ENCODE measurements around the gene RHOG.

DNA sequence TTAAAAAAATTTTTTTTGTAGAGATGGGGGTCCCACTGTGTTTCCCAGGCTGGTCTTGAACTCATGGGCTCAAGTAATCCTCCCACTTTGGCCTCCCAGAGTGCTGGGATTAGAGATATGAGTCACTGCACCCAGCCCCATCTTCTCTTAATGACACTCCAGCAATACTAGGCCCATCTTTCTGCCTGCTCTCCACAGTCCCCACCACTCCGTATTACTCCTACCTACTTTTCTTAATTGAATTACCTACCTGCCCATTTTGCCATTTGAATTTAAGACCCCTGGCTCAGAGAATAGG lies 12.7 kb upstream of the RHOG start:
- TF ChIP-seq TAF1 (IDR thresholded peaks at IDR 0.05; ENCODE audit: borderline replicate concordance, low read depth, low read length): no peak
- TF ChIP-seq POLR2A (IDR thresholded peaks at IDR 0.05; ENCODE audit: low read depth, low read length): no peak
